Pulmonary artery endothelial cell (primary cell): Measurements from ENCODE around the gene ACOT7. TPM values are rescaled to one million over a fixed set of nuclear protein-coding genes. Genes with fewer than 3 reads are reported as not detected.
"Not testable (repeated sequence)": the region's sequence is repeated elsewhere in the genome, so short reads cannot be mapped to it uniquely, and the experiment has no call there.

Experiments
- DNase-seq: peaks from one replicate; pipeline ENCODE4 v3.0.0-alpha.2; 2011; ENCODE audit warnings: low read depth, low spot score
- total RNA-seq: library from RNA; depleted of rRNA; stranded (reverse); fragments of >200 nt; gene quantifications from 2 replicates; pipeline ENCODE4 v1.2.3, GENCODE V29; 2014

Gene ACOT7, protein sequence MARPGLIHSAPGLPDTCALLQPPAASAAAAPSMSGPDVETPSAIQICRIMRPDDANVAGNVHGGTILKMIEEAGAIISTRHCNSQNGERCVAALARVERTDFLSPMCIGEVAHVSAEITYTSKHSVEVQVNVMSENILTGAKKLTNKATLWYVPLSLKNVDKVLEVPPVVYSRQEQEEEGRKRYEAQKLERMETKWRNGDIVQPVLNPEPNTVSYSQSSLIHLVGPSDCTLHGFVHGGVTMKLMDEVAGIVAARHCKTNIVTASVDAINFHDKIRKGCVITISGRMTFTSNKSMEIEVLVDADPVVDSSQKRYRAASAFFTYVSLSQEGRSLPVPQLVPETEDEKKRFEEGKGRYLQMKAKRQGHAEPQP
- total RNA-seq, result 57.1 and 69.0 TPM in 2 replicates

DNA sequence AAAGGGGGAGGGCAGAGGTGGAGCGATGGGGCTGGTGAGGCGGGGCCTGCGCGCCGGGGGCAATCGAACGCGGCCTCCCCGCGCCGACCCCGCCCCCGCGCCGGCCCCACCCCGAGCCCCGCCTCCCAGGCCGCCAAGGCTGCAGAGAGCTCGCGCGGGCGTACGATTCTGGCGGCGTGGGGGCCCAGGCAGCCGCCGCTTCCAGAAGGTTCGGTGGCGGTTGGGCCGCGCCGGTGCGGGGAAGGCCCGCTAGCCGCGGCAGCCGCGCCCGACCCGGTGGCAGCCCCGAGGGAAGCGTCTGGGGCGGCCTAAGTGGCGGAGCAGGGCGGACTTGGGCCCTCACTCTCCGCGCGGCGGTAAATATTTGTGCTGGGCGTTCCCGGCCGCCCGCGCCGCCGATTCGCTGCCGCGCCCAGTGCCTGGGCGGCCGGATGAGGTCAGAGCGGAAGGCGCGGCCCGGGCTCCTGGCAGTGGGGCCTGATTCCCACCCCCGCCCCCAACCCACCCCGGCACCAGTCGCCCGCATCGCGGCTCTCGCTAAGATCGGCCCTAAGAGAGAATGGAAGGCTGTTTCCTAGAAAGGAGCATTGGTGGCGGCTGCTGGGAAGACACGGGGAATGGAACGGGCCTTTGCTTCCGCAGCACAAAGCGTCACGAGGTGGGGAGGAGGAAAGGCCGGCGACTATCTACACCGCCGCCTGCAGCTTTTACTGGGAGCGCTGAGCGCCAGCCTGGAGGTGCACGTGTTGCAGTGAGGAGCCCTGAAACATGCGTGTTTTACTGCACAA is at the start of gene ACOT7:
Gene ACOT7, minus strand, starts transcription at position 368 of the 788 bp plus-strand sequence. CDS start 368 bp downstream, outside the sequence.
- DNase-seq, result peak; percentile 61

DNA sequence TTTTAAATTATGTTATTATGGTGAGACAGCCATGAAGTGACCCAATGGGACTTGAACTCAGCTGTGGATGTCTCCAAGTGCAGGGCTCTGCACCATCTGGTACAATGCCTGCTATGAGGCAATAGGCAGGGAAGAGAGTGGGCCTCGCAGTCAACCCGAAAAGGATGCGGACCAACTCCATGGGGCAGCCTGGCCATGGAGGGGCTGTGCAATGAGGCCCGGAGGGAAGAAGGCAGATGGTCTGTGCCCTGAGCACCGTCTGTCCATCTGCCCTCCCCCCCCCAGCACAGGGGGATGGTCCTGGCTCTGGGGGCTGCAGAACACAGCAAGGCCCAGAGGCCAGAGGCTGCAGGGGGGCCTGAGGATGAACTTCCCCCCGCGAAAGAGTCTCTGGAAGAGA is 48.0 kb upstream of the ACOT7 start:
- DNase-seq, result no peak

DNA sequence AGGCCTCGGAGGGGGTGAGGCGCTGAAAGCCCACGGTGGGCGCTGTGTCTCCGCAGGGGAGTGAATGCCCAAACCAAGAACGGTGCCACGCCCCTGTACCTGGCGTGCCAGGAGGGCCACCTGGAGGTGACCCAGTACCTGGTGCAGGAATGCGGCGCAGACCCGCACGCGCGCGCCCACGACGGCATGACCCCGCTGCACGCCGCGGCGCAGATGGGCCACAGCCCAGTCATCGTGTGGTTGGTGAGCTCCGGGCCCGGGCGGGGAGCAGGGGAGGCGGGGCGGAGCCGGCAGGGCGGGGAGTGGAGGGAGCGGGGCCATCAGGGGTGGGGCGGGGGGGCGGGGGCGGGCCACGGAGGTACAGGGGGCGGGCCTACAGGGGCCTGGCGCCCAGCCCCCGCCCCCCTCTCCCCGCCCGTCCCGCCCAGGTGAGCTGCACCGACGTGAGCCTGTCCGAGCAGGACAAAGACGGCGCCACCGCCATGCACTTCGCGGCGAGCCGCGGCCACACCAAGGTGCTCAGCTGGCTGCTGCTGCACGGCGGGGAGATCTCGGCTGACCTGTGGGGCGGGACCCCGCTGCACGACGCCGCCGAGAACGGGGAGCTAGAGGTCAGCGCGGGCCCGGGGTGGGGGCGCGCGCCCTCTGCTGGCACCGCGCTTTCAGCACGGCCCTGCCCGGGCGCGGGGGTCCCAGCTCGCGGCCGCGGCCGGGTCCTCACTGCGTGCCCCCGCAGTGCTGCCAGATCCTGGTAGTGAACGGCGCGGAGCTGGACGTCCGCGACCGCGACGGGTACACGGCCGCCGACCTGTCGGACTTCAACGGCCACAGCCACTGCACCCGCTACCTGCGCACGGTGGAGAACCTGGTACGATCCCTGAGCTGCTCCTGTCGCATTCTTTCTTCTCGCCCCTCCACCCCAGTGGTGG is 46.9 kb upstream of the ACOT7 start:
- DNase-seq, result no peak

DNA sequence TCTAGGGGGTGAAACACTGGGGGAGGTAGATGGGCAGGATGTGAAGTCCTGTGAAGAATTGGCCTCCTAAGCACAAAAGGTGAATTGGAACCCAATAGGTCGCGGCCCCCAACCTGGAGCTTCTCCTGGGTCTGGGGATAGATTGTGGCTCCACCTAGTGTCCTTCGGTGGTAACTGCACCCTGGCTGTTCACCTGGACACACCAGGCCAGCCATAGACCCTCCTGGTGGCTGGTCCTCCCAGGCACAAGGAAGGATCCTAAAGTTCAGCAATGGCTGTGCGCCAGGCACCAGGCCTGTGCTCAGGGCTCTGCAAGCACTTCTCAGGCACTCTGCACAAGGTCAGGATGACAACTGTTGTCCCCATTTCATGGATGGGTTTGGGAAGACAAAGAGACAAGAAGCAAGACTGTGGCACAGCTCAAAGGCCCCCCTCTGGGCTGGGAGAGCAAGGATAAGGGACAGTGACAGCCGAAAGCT is 44.5 kb upstream of the ACOT7 start:
- no peak for DNase-seq

DNA sequence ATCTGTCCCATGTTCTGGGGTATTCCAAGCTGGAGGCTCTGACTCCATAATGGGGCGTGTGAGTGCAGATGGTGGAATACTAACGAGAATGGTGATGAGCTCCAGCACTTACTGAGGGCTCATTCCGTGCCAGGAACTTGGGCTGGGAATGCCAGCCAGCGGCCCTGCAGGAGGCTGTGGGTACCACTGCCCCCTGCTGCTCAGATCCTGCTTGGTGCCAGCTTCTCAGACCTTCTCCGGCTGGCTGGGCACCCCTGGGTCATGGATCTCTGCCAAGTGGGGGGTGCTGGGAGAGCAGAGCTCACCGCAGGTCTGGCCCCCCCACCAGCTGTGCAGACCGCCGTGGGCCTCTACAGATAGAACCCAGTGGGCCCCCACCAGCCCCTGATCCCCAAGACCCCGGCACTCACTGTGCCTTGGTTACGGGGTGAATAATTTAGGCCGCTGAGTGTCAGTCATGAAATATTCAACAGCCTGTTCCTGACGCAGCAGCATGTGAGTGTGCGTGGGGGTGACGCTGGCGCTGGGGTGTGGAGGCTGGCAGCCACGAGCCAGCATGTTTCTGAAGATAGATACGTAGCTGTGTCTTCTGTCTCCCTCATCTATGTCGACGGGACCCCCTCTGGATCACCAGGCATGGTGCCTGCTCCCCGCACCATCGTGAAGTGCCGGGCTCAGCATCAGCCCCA is 43.6 kb upstream of the ACOT7 start:
- not testable (repeated sequence) for DNase-seq

DNA sequence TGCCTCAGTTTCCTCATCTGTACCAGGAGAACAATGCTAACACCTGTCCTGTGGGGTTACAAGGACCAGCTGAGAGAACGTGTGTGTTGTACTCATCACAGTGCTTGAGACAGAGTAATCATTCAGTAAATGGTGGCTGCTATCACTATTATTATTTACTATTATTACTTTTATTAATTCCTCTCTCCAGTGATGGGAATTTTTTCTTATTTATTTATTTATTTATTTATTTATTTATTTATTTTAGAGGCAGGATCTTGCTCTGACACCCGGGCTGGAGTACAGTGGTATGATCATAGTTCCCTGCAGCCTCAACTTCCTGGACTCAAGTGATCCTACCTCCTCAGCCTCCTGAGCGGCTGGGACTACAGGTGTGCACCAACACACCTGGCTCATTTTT is 42.7 kb upstream of the ACOT7 start:
- DNase-seq, result not testable (repeated sequence)

DNA sequence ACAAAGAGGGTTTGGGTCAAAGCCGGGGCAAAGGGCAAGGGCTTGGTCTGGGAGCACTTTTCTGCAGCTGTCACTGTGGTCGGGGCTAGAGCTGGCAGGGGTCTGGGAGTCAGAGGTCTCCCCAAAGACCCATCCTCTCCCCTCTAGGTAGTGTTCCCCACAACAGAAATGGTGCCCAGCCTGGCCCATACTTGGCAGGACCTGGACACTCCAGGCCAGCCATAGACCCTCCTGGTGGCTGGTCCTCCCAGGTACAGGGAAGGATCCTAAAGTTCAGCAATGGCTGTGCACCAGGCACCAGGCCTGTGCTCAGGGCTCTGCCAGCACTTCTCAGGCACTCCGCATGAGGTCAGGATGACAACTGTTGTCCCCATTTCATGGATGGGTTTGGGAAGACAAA is 42.0 kb upstream of the ACOT7 start:
- no peak for DNase-seq

DNA sequence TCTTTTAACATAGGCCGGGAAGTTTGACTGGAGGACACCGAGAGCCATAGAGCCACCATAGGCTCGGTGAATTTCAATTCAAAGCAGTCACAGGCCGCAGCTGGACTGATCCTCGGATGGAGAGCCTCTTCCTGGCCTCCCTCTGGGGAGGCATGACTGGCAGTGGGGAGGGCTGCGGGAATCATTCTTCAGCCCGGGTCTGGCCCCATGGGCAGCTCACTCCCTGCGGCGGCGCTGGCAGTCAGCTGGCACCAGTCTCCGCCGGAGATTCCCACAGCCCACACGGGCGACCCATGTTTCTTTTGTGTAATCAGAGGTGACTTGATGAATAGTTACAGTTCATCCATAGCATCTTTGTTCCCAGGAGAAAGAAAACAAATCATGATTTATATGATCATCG is 41.6 kb upstream of the ACOT7 start:
- DNase-seq, result no peak

DNA sequence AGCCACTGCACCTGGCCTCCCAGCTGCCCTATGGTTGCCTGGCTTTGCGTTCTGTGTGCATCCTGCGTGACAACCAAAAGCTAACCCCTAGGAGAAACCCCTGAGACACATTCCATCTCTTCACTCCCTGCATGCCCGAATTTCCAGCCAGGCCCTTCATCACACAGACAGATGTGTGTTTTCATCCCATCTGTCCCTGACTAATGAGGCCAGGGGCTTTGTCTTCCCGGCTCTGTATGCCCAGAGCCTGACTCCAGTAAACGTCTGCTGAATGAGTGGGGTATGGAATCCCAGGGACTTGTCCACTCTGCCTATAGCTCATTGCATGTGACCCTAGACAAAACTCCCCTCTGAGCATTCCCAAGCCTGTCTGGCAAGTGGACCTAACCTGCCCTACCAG is 40.6 kb upstream of the ACOT7 start:
- no peak for DNase-seq

DNA sequence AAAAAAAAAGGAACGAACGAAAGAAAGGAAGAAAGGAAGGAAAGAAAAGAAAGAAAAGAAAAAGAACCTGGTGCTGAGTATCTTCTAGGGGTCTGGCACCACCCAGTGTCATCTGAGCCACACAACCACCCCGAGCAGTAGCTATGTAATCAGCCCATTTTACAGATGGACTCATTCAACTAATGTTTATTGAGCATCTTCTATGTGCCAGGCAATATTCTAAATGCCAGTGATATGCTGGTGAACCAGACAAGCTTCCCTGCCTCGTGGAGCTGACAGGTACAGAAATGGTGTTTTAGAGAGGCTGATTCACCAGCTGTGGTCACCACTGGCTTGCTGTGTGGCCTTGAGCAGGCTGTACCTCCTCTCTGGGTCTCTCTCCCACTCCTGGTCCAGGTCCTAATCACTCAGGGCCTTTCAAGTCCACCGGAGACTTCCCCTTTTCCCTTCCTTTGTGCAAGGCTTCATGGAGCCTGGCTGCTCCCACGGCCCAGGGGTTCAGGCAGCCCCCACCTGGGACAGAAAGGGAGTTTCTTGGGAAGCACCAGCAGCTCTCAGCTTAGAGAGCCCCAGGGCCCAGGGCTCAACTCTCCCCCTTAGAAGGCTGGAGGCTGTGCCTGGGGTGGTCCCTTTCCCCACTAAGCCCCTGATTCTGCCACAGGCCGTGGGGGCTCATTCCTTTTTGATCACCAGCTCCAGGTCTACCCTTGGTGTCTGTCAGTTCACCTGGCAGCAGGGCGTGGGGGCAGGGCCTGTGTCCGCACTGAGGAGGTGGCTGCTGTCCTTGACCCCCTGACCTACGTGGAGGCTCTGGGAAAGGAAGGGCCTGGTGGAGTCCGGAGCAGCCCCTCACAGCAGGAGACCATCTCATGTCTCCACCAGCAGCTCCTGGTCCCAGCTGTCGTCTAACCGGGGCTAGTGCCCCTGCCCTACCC is 38.3 kb upstream of the ACOT7 start:
- DNase-seq, result not testable (repeated sequence)

DNA sequence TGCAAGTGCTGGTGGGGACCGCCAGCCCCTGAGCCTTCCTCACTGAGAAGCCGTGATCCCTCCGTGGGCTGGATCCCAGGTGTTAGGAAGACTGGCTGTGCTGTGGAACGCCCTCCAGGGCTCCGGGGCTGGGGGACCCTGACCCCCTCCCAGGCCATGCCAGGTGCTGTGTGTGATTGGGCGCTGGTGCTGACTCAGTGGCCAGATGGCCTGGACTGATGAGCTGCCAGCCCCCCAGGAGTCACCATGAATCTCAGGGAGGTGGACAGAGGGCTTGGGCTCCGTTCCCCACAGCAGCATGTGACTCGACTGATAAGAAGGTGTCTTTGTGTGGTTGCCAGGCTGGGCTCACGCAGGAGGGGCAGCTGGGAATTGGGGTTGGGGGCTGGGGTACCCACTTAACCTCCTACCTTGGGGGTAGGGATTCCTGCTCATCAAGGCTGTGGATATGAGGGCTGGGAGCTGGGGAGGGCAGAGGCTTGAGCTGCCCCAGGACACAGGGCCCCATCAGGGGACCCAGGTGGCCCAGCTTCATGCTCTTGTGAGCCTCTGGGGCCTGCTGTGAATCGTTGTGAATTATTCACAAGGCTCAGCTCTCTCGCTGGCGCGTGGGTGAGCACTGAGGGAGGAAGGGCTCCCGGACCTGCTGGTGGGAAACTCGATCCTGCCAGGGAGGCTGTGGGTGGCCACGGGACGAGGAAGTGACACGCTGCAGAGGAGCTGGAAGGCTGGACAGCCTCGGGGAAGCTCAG is 36.3 kb upstream of the ACOT7 start:
- DNase-seq, result not testable (repeated sequence)

DNA sequence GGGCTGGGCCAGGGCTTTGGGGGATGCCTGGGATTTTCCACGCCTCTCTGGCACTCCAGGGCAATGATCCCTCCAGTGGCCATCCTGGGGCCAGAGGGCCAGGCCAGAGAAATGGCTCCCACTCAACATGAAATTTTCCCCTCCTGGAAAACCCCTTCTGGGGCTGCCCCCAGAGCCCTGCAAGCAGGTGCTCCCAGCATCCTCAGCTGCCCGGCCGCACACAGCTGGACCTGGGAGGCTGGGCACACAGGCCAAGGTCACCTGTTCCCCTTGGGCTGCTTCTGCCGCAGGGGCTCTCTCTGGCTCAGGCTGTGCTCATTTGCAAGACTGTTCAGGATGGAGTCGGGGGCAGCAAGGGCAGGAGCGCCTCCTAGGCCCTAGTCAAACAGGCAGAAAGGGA is 34.9 kb upstream of the ACOT7 start:
- DNase-seq, result not testable (repeated sequence)

DNA sequence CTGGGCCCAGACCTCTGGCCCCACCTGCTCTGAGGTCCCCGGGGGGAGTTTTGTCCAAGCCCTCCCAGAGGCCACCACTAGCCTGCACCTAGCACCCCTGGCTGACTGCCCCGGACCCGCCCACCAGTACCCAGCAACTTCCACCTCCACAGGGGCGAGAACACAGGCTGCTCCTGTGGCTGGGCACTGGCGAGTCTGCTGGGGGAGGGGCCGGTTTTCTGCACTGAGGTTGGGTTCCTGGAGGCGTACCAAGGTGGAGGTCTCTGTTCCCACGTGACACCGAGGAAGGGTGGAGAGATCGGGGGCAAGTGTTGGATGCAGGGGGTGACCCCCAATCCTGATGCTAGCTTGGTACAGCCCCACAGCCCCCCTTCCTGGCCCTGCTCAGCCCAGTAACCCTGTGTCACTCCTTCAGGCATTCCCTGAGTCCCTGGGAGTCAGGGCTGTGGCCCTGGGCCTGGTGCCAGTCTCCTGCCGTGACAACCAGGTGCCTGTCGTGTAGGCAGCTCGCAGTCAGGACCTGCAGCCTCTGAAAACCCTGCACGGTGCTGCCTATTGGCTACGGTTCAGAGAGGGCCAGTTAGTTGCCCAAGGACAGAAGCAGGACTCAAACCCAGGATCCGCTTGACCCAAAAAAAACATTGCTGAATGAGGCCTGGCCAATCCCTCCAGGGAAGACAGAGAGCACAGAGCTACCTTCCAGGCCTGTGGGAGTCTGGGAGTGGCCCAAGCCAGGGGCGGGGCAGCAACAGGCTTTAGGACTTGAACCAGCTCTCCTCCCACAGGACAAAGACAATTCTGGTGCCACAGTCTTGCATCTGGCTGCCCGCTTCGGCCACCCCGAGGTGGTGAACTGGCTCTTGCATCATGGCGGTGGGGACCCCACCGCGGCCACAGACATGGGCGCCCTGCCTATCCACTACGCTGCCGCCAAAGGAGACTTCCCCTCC is 34.1 kb upstream of the ACOT7 start:
- no peak for DNase-seq

DNA sequence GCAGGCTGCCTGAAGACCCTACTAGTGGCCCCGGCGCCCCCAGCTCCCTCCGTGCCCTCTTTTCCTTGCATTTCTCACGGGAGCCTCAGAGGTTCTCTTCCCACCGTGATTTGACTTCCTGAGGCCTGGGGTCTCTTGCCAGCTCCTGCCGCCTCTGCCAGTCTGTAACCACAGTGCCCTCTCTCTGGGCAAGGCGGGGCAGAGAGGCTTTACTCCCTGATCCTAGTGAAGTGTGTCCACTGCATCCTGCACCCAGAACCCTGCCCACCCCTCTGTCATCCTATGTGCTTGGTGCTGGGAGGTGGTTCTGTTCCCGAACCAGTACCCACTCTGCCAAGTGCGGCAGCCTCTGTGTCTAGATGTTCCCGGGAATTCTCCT is 33.4 kb upstream of the ACOT7 start:
- no peak for DNase-seq

DNA sequence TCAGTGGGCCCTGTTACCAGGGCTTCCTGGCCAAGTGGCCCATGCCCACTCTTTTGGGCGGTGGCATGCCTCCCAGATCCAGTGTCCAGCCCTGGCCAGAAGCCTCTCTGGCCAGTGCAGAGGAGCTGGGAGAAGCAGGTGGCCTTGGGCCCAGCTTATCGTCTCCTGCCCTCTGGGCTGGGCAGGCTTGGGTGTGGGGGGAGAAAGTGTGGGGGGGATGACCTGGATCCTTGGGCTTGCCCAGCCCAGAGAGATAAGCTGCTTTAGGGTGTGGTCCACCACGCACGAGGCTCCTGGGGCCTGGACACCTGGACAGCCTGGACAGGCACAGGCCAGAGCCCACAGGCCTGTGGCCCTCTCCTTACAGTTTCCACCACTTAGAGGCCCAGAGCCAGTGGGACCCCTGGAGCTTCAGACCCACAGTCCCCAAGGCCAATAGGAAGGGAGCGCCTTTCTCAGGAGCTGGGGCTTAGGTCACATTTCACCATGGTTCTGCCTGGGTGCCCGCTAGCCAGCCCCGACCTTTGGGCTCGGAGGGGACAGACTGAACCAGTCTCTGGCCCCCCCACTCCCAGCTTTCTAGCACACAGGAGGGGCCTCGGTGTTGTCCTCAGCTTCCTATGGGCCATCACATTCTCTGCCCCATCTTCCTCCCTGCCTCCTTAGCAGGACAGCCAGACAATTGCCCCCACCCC is 32.9 kb upstream of the ACOT7 start:
- DNase-seq, result no peak

DNA sequence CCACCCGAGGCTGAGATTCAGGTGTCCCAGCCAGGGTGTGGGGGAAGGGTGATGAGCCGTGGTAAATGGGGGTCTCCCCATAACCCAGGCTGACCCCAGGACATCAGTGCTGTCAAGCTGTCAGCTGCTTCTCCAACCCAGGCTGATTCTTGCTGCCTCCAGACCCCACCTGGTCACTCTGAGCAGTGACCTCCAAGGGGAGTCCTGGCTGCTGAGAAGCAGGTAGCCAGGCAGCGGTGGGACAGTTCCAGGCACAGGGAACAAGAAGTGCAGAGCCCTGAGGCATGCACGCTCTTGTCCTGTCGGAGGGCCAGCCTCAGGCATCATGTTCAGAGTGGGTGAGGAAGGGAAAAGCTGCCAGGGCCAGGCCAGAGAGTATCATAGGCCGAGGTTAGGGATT is 32.1 kb upstream of the ACOT7 start:
- no peak for DNase-seq
